DMS153 (cell line): ENCODE data around the gene UNC119B.

ENCODE experiments used
- DNase-seq: peaks from one replicate; lab custom pipeline; 2025; lab: John Stamatoyannopoulos, UW

UNC119B gene

DNA sequence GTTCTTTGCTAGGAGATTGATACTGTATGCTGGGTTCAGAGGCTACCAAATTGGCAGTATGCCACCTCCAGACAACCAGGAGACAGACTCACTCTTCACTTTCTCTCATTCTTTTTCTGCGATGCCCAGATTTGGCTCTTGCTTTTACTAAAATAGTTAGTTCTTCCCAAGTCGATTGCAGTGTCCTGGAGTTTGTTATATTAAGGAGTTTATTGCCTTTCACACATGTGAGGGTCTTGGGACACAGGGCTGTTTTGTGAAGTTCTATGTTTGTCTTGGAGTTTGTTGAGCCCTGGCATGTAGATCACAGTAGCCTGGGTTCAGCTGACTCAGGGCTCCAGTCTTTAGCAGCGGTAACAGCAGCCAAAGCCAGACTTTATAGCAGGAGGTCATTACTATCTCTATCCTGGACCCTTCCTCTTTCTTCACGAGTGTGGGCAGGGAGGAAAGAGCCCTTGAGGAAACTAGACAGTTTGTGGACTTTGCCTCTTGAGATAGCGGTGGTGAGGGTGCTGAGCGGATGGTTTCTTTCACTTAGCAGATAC, 21.7 kb upstream of the UNC119B start:
- no peak for DNase-seq

DNA sequence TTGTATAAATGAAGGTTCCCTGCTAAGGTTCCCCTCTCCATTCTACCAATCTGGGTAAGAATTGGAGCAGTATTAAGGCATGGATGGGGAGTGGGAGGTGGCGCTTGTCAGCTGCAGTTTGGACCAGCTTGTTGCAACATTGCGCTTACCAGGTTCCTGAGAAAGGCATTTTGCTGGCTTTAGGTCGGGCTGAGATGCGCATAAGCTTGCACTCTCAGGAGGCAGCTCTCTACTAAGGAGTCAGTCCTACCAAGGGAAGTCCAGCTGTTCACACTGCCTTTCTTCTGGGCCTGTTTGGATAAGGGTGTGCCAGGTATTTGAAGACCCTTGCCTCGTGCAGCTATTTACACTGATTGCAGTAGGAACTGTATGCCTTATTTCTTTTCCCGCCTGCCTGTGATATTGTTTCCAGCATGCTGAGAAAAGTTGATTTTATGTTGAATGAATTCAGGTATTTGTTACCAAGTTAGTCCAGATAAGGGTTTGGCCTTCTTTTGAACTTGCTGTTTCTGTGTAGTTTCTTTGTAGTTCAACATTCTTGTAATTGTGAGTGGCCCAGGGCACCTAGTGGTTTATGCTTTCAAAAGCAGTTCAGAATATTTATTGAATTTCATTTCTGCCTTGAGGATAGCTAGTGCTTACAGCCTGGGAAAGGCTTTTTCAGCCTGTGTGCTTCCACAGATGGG, 20.7 kb upstream of the UNC119B start:
- DNase-seq, result no peak

DNA sequence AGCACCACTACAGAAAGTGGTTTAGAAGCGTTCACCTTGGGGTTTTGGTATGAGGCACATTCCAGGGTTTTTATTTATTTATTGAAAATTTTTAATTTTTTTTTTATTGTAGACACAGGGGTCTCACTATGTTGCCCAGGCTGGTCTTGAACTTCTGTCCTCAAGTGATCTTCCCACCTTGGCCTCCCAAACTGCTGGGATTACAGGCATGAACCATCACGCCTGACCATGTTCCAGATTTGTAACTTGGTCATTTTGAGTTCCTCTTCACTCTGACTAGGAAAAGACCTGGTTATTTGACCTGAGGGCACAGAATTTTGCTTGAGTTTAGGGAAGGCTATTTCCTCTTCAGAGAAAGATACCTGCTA, 20.2 kb upstream of the UNC119B start:
- DNase-seq, result no peak

DNA sequence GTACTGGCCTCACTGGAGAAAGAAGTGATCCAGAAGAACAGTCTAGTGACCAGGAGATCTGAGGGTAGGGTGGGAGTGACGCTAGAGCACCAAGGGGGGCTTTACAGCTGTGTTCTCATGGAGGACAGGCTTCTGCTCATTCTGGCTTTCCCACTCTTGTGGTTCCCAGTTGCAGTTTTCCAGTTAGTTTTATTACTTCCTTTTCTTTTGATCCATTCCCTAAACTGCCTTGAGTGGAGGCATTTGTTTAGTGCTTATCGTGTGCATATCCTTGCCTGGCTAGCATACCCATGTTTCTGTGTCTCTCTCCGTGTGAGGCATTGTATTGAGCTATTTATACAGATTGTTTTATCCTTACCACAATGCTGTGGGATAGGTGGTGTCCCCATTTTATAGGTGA, 19.3 kb upstream of the UNC119B start:
- no peak for DNase-seq

DNA sequence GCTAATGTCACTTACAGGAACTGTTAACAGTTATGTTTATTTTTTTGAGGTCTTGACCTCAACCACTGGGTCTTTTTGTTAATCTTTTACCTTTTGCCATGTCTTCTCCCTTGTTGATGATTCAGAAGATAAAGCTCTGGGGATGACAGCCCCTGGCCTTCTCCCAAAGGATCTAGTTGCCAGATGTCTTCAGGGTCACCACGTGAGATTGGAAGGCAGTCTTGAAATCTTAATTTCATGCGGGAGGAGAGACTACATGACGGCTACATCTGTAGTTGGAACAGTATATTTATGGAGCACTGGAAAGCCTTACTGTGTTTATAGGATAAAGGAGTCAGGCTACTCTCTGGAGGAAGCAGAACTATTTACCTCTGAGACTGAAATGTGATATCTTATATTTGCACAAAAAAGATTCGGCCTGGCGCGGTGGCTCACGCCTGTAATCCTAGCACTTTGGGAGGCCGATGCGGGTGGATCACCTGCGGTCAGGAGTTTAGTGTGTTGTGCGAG, 17.7 kb upstream of the UNC119B start:
- no peak for DNase-seq

DNA sequence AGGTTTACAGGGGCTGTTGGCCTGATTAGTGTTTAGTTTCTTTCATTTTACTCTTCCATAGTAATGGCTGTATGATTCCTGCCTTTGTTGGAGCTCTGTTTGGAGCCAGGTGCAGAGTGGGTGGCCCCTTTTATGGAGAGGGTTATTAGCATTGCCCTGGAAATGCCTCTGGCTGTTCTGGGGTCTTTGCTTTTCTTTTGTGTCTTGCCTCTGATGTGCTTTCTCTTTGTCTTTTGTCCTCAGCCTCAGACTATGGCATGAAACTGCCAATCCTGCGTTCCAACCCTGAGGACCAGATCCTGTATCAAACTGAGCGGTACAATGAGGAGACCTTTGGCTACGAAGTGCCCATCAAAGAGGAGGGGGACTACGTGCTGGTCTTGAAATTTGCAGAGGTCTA, 16.4 kb upstream of the UNC119B start:
- DNase-seq, result no peak

DNA sequence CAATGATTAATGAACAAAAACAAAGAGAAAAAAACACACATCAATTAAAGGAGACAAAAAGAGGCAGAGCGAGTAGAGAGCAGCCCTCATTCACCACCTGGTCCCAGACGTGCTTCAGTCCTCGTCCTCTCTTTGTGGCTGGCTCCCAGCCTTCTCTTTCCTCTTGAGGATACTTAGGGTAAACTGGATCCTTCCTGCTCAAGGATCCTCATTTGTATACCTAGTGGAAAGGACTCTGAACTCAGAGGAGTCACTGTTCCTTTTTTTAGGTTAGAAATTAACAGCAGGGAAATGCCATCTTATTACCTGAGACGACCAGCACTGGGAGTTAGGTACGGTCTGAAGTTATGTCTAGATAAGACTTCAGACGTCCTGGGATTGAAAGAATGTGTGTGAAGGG, 13.6 kb upstream of the UNC119B start:
- DNase-seq, result no peak

DNA sequence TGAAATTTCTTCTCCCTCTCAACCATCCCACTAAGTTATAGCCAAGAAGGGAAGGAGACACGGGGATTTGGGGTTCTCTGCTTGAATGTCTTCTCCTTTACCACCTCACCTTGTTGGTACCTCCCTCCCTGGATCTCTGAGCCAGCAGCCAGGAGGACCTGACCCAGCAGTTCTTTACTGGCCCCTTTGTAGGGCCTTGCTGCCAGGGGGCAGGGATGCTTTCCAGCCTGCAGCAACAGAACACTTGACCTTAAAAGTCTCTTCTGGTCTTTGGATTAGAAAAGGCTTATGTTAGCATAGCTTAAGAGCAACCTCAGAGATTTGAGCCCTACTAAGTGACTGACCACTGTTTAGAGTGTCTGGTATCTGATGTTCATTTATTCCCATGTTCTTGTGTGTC, 12.9 kb upstream of the UNC119B start:
- DNase-seq, result no peak

DNA sequence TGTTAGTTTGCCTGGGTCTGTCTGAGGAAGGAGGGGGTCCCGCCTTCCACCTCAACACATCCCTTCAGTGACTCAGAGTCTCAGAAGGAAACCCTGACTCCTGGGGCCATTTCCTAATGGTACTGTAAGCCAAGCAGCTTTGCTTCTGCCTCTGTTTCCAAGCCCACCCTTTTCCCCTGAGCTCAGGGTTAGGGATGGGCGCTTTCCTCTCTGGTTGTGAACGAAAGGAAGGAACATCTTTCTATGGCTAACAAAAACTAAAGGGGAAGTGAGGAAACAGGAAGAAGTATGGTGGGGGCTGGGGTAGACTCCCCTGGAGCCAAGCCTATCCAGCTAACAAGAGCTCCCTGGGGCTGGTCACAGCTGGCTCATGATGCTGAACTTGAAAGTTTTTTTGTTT, 11.6 kb upstream of the UNC119B start:
- DNase-seq, result no peak

DNA sequence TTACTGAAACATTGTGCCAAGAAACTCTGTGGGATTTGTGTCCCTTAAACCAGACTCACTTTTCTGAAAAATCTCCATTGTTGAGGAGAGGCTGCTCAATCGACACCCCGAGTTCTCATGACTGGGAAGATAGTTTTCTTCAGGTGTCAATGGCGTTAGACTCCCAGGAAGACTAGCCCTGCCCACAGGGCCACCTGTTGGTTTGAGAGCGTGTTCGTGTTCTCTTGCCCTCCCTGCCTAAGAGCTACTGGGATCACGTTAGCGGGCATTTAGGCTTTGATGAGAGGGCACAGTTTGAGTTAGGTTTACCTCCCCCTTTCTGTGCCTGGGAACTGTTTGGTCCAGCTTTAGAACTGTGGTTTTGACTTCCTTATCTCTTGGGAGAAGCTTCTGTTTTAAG, 10.7 kb upstream of the UNC119B start:
- DNase-seq, result no peak

DNA sequence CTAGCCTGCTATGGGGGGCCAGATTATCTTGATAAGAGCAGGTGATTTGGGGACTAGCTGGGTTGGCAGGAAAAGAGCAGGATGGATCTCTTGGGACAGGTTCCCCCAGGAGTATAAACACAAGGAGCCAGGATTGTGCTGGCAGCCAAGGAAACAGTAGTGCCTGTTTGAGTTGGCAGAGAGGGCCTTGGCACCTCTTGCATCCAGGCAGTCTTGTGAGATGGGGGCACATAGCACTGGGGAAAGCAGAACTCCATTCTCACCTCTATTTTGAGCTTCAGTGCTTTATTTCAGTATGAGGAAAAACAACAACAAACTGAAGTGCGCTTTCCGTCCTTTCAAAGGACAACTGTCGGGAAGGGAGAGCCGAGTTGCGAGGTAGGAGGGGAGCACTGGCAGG, 9.4 kb upstream of the UNC119B start:
- no peak for DNase-seq

DNA sequence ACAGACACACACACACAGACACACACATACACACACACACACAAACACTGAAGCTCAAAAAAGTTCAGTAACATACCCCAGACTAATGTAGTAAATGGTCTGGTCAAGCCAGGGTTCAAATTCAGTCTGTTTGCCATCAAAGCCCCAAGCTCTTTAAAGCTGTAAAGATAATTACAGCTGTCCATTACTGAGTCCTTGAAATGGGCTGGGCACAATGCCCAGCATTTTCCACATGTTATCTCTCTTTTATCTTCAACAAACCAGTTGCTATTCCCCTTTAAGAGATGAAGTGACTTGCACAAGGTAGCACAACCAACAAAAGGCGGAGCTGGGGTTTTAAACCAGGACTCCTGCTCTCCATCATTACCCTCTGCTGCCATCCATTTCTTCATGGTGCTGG, 7.6 kb upstream of the UNC119B start:
- DNase-seq, result no peak

DNA sequence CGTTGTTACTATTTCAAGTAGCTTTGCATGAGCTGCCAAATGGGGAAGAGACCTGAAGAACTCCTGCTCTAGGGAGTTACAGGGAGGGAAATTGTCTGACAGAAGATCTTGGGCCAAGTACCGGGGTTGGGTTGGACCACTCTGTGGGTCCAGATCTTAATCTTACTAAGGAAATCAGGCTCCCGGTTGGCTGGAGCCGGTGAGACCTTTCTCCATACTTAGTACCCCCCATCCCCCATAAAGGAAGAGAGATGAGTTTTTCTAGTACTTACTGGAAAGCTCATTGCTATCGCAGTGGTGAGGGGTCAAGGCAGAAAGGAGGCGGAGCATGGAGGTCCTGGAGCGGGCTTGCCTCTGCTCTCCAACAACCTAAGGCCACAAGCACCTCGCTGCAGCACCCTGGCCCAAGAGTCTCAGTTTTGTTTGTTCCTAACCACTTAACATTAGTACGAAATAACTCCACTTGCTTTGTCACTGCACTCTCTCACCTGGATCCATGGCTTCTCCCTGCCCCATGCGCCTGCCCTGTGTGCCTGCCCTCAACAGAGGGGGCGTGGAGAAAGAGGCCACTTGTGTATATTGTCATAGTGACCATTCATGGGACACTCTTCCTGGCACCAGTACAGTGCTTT, 6.8 kb upstream of the UNC119B start:
- no peak for DNase-seq

DNA sequence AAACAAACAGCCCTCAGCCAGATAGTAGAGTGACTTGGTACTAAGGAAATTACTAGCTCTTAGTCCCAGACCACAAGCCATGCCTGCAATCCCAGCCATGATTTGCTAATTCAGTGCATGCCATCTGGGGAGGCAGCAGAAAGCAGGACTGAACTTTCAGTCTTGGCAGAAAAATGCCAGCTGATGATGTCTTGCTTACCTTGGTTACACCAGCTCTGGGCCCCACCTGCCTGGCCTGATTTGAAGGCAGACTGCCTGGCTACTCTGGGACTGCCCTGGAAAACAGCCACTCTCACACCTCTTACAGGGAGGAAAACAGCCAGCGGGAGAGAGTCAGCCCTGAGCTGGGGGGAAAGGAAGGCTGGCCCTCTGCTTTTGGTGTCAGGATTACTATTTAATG, 4.6 kb upstream of the UNC119B start:
- DNase-seq, result no peak

DNA sequence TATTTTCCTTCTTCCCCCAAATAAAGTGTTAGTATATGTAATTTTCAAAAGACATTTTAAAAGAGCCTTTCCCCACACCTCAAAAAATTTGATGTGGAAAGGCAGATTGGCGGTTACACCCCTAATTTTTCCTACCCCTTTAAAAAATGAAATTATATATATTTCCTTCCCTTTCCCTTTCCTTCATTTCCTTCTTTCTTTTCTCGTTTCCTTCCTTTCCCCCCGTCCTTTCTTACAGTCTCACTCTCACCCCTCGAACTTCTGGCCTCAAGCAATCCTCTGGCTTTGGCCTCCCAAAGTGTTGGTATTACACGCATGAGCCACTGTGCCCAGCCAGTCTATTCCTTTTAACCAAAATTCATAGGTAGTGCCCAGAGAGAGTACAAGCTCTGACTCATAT, 4.2 kb upstream of the UNC119B start:
- DNase-seq, result no peak

DNA sequence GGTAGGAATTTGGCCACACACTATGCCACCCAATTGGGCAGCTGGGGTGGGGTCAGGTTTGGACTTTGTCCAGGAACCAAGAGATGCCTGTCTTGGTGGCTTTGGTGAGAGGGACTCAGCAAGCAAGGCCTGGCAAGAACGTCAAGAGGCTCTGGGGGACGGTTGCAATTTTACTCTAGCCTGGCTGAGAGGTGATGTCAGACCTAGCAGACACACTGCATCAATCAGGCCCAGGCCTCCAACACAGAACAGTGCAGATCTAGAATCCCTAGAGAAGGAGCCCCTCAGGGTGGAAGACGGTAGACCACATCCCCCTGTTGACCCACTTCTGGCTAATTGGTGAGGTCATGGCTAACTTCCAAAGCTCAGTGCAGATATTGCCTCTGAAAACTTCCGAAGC, 1.6 kb upstream of the UNC119B start:
- no peak for DNase-seq

DNA sequence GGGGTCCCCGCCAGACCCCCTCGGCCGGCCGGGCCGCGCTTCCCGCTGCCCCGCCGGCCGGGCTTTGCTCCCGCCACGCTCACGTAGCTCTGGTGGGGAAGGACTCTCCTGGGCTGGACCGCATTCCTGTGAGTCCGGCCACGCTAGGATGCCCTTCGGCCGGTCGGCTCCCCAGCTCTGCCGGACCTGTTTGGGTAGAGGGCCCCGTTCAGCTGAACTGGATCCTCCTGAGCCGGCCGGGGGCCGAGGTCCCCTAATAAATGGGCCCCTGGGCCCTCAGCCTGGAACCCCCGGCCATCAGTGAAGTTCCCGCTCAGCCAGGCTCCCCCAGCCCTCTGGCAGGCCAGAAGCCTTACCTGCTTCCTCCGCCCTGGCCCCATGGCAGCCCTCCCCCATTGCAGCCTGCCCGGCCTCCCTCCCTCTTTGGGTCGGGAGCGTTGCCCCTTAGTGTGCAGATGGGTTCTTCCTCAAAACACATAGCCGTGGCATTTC, 593 bp downstream of the UNC119B start:
- no peak for DNase-seq

DNA sequence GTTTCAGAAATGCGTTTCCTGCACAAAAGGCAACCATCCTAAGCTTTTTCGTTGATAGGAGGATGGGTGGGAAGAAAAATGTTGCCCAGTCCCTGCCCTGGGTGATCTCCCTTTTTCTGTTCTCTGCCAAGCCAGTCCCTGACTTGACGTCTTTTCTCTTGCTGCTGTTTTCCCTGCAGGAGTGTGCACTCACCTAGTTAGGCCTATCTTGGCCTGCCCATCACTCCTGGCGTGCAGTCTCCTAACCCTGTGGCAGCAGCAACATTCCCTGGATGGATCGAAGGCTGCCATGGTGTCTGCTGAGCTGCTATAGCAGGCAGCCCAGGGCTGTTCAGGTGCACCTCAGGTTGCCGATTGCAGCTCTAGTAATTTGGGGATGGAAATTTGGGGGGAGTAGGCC, 1.2 kb downstream of the UNC119B start:
- DNase-seq, result no peak

DNA sequence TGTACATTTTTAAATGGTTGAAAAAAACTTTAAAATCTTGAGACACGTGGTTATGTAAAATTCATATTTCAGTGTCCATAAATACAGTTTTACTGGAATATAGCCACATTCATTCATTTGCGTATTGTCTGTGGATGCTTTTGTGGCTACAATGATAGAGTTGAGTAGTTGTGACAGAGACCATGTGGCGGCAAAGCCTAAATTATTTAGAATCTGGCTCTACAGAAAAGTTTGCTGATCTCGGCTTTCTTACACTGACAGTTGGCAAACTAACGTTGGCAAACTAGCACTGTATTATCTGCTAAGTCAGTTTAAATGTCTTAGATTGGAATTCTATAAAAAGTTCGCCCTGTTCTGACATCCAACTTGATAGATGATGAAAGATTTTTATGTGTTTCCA, 2.4 kb downstream of the UNC119B start:
- DNase-seq, result no peak

DNA sequence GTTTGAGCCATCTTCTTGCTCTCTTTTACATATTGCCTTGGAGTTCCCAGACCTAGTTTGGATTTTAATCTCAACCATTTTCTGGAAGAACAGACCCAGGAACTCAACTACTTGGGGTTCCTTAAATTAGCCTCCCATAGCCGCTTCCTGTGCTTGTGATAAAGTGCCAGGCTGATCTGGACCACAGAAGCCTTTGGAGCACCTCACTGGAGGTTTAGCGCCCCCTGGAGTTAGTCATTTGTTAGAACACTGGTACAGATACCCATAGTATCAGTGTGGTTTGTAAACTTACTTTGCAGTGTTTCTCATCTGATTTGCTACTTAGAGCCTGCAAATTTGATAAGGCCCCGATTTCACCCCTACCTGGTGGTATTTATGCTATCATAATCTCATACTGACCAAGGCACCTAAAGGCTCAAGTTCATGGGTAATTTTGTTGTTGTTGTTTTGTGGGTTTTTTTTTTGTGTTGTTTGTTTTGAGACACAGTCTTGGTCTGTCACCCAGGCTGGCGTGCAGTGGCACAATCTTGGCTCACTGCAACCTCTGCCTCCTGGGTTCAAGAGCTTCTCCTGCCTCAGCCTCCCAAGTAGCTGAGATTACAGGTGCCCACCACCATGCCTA, 3.7 kb downstream of the UNC119B start:
- DNase-seq, result peak; percentile 63

DNA sequence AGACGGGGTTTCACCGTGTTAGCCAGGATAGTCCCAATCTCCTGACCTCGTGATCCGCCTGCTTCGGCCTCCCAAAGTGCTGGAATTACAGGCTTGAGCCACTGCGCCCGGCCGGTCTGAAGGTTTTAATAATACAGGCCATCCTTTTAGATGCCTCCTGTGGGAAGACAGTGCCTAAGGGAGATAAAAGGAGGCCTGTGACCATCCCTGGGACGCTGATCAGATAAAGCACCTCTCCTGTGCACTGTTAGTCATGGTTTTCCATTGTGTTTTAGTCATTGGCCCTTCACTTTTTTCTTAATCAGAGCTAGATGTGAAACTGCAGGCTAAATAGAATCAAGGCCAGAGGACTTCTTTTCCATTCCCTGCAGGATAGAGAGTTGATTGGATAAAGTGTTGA, 7.8 kb downstream of the UNC119B start:
- no peak for DNase-seq

DNA sequence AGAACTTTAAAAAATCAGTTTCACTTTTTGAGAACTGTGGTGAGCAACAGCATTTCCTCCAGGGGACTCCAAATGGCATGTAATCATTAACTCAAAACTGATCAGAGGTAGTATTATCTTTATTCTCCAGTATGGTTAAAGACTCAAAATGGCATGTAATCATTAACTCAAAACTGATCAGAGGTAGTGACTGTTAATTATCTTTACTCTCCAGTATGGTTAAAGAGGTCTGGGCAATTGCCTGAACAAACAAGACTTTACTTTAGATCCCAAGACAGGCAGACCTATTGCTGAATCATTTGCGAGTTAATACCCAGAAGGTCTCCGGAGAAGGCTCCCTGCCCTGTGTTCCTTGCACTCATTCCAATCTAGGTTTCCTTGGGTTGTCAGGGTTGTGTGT, 8.8 kb downstream of the UNC119B start:
- no peak for DNase-seq
